PC-3 (cell line): ENCODE measurements around the gene C17orf100. TPM values are rescaled to one million over a fixed set of nuclear protein-coding genes. Genes with fewer than 3 reads are reported as not detected.
A peak's percentile ranks its signal among the peaks of the same experiment; 100 is the strongest.

Source experiments
- ATAC-seq: fragments of 200-7000 bp; cut with Tn5 transposase; 2 replicates; pipeline ENCODE4 v1.9.1; 2020; ENCODE audit warnings: mild to moderate bottlenecking, moderate library complexity
- Bru-seq: library from RNA; stranded (reverse); fragments of 400-500 nt; gene quantifications from one replicate; lab custom pipeline; 2021; lab: Mats Ljungman, UMichigan
- BruChase-seq, 2 experiments: library from RNA; stranded (reverse); fragments of 400-500 nt; gene quantifications; one replicate each; lab custom pipeline; 2021; lab: Mats Ljungman, UMichigan
- BruUV-seq: library from RNA; stranded (reverse); fragments of 400-500 nt; replicated peaks from 2 replicates; lab custom pipeline; 2021; lab: Mats Ljungman, UMichigan
- CTCF ChIA-PET: fragments of 300-600 bp; sonication (Branson Sonifier 250); formaldehyde crosslinking; loops from one replicate; lab custom pipeline; 2022; ENCODE audit warnings: antibody characterized with exemption; lab: Charles Lee
- POLR2A ChIA-PET: fragments of 300-600 bp; sonication (Branson Sonifier 250); formaldehyde crosslinking; loops from one replicate; lab custom pipeline; 2022; ENCODE audit warnings: antibody characterized with exemption; ENCODE audit not compliant: unreplicated experiment; lab: Charles Lee
- DNase-seq: peaks from one replicate; pipeline ENCODE4 v3.0.0-alpha.2; 2015
- H2AFZ ChIP-seq: fragments of 300-600 bp; sonication (generic); 2 replicates; pipeline ENCODE4 v1.6.0; 2016; ENCODE audit warnings: antibody characterized with exemption, low read length
- H3F3A ChIP-seq: fragments of 300-600 bp; sonication (generic); one replicate; pipeline ENCODE4 v1.6.0; 2017; ENCODE audit warnings: antibody characterized with exemption, low read length, control low read depth, mild to moderate bottlenecking; ENCODE audit not compliant: unreplicated experiment
- H3K27ac ChIP-seq: fragments of 300-600 bp; sonication (generic); 2 replicates; pipeline ENCODE4 v1.5.1; 2016; ENCODE audit warnings: mild to moderate bottlenecking, low read length
- H3K27me3 ChIP-seq: fragments of 300-600 bp; sonication (generic); 2 replicates; pipeline ENCODE4 v1.6.1; 2016; ENCODE audit warnings: low read length, mixed read lengths
- H3K36me3 ChIP-seq: fragments of 300-600 bp; sonication (generic); 2 replicates; pipeline ENCODE4 v1.6.1; 2016; ENCODE audit warnings: low read depth, mixed run types, low read length, mixed read lengths
- H3K4me1 ChIP-seq: fragments of 300-600 bp; sonication (generic); 2 replicates; pipeline ENCODE4 v1.5.1; 2016; ENCODE audit warnings: low read length; ENCODE audit not compliant: insufficient read depth
- H3K4me2 ChIP-seq: fragments of 300-600 bp; sonication (generic); 2 replicates; pipeline ENCODE4 v1.6.0; 2016; ENCODE audit warnings: low read length
- H3K4me3 ChIP-seq: fragments of 300-600 bp; sonication (generic); 2 replicates; pipeline ENCODE4 v1.5.1; 2016; ENCODE audit warnings: mild to moderate bottlenecking, low read length, mixed read lengths
- H3K79me2 ChIP-seq: fragments of 300-600 bp; sonication (generic); 2 replicates; pipeline ENCODE4 v1.6.1; 2017; ENCODE audit warnings: low read length, mixed read lengths
- H3K9ac ChIP-seq: fragments of 300-600 bp; sonication (generic); 2 replicates; pipeline ENCODE4 v1.6.0; 2016; ENCODE audit warnings: mild to moderate bottlenecking, low read length
- H3K9me2 ChIP-seq: fragments of 300-600 bp; sonication (generic); replicated peaks from 2 replicates; pipeline ENCODE4 v1.6.1; 2016; ENCODE audit warnings: mixed run types, low read length, mixed read lengths
- H3K9me3 ChIP-seq: fragments of 300-600 bp; sonication (generic); 2 replicates; pipeline ENCODE4 v1.6.1; 2016; ENCODE audit warnings: low read length, mixed read lengths
- H4K20me1 ChIP-seq: fragments of 300-600 bp; sonication (generic); 2 replicates; pipeline ENCODE4 v1.6.1; 2016; ENCODE audit warnings: low read length, mixed read lengths
- CTCF ChIP-seq: fragments of 300-600 bp; sonication (generic); conservative IDR thresholded peaks from 2 replicates; pipeline ENCODE4 v1.5.1; 2017; ENCODE audit warnings: antibody characterized with exemption, low read depth, mild to moderate bottlenecking, low read length
- EZH2 ChIP-seq: fragments of 300-600 bp; sonication (generic); IDR thresholded peaks from one replicate; pipeline ENCODE4 v1.6.1; 2017; ENCODE audit warnings: antibody characterized with exemption, mild to moderate bottlenecking, low read length; ENCODE audit not compliant: unreplicated experiment
- EZH2phosphoT487 ChIP-seq: fragments of 300-600 bp; sonication (generic); IDR thresholded peaks from 2 replicates; pipeline ENCODE4 v1.6.1; 2018; ENCODE audit warnings: mild to moderate bottlenecking, antibody characterized with exemption, low read length, borderline replicate concordance
- intact Hi-C: fragments of 100-400 bp; cut with micrococcal nuclease; formaldehyde crosslinking; loops from 2 replicates; pipeline ENCODE4 v1.9.0; 2023
- long read RNA-seq: library from polyadenylated mRNA; unstranded; transcript quantifications from one replicate; pipeline ENCODE4 v2.0.0, GENCODE V29; 2021; ENCODE audit not compliant: unreplicated experiment
- total RNA-seq: library from RNA; depleted of rRNA; stranded (reverse); fragments of >200 nt; gene quantifications from 2 replicates; pipeline ENCODE4 v1.2.3, GENCODE V29; 2014; rRNA removed

C17orf100 gene
- total RNA-seq (0.15 TPM in 1 of 2 replicates, not detected in the other), Bru-seq, nascent RNA (percentile 66 among the genes with signal in this experiment), BruChase-seq, experiment 1, labeled RNA remaining after a 6-hour chase (percentile 65 among the genes with signal in this experiment), BruChase-seq, experiment 2, labeled RNA remaining after a 2-hour chase (percentile 72 among the genes with signal in this experiment)
- long read RNA-seq, transcript C17orf100-201 (1 exons, 1,756 nt) = major isoform, 11 of 11 reads
- long read RNA-seq, partial matches to known transcripts = 0 of 11 reads
- long read RNA-seq, other reads (novel, unspliced or antisense) = 0 of 11 reads

DNA sequence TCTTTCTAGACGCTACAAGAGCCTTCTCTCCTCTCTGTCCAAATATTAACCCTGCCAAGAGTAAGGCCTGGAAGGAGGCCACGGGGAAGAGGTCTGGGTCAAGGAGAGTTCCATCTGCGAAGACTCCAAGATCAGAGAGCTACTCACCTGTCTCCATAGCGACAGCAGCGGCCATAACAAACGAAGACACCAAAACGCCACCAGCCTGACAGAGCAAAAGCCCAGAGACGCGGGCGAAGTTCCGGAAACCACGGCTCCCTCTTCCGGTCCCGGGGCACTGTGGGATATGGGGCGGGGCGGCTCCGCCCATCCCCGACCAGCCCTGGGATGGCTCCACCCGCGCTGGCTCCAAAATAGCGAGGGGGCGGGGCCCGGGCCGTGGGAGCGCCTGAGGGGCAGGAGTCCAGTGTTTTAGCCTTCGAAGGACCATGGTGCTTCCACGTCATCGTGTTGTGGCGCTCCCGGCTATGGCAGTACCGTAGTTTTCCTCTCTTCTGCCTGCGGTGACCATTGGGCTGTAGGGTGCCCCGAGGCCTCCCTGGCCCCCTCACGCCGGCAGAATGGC lies at the start of gene C17orf100, which contains the start of gene MED31:
TSS of gene C17orf100 (plus strand) at position 409 of the 565 bp plus-strand sequence. CDS start at position 561, 152 bp downstream.
TSS of gene MED31 (minus strand) at position 252 of the 565 bp plus-strand sequence. CDS start at position 175, 77 bp downstream.
- Histone ChIP-seq H3K27me3 (no peaks in the 10 kb centered on the region), H4K20me1 (peaks cover 21% of the 10 kb centered on the region), H3F3A (no peaks in the 10 kb centered on the region), H3K79me2 (peaks cover 66% of the 10 kb centered on the region), H3K4me1 (peaks cover 26% of the 10 kb centered on the region), H2AFZ (peak within 1 kb of the TSS; percentile 89), H3K9ac (peak within 1 kb of the TSS; percentile 97), H3K4me2 (peak within 1 kb of the TSS; percentile 86), H3K4me3 (peak within 1 kb of the TSS; percentile 100), H3K9me2 (no peaks in the 10 kb centered on the region), H3K9me3 (no peaks in the 10 kb centered on the region), H3K27ac (peak within 1 kb of the TSS; percentile 90), H3K36me3 (peaks cover 13% of the 10 kb centered on the region)
- no peak for TF ChIP-seq EZH2
- no peak for TF ChIP-seq EZH2phosphoT487
- no peak for TF ChIP-seq CTCF
- DNase-seq (peak; percentile 92), ATAC-seq (peak; percentile 94)
- intact Hi-C loops = no loop called here
- ChIA-PET CTCF (interaction anchor here (0.6 kb wide), 2 partner anchors 25 to 215 kb away, joined by 5 read pairs; no protein-coding TSS in a partner anchor), POLR2A (interaction anchor here (0.6 to 0.7 kb wide), 2 partner anchors 9 to 368 kb away, joined by 3 to 4 read pairs; no protein-coding TSS in a partner anchor)
- no TSS peak for BruUV-seq

GRCh38 chr17:6602141-6602540 lies 49.4 kb upstream of the C17orf100 start:
- no peaks in the 10 kb centered on the region for H3K4me1 ChIP-seq
- BruUV-seq = no TSS peak
- H3K79me2 ChIP-seq = no peaks in the 10 kb centered on the region
- CTCF ChIA-PET = no interaction called here
- H3K9ac ChIP-seq = no peak overlapping the region
- H3K9me2 ChIP-seq = no peaks in the 10 kb centered on the region
- H3K9me3 ChIP-seq = no peaks in the 10 kb centered on the region
- intact Hi-C loops = no loop called here
- POLR2A ChIA-PET = interaction anchor here (0.6 kb wide), 1 partner anchor 17 kb away, joined by 3 read pairs; no protein-coding TSS in a partner anchor
- ATAC-seq (no peak), DNase-seq (no peak)
- no peaks in the 10 kb centered on the region for H3F3A ChIP-seq
- H3K27ac ChIP-seq = no peak overlapping the region
- TF ChIP-seq EZH2 (no peak), CTCF (no peak), EZH2phosphoT487 (no peak)
- no peak overlapping the region for H3K4me3 ChIP-seq
- H3K36me3 ChIP-seq = peaks cover 25% of the 10 kb centered on the region; the same call in 1 of the 2 replicates
- H4K20me1 ChIP-seq = no peaks in the 10 kb centered on the region
- no peaks in the 10 kb centered on the region for H3K27me3 ChIP-seq
- no peak overlapping the region for H3K4me2 ChIP-seq
- no peak overlapping the region for H2AFZ ChIP-seq
